GM20431 (cell line): ENCODE data around the gene MAP3K15.
"Not testable (repeated sequence)": the region's sequence is repeated elsewhere in the genome, so short reads cannot be mapped to it uniquely, and the experiment has no call there.

Experiments used
- in situ Hi-C: fragments of 300-500 bp; cut with MseI, MboI; formaldehyde crosslinking; loops from one replicate; pipeline ENCODE4 v1.15.0; 2020; ENCODE audit warnings: low sequenced_read_pairs; ENCODE audit not compliant: unreplicated experiment

The MAP3K15 gene

GRCh38 chrX:19440713-19441112 lies 74.6 kb downstream of the MAP3K15 start:
- in situ Hi-C loops, result no loop called here

DNA sequence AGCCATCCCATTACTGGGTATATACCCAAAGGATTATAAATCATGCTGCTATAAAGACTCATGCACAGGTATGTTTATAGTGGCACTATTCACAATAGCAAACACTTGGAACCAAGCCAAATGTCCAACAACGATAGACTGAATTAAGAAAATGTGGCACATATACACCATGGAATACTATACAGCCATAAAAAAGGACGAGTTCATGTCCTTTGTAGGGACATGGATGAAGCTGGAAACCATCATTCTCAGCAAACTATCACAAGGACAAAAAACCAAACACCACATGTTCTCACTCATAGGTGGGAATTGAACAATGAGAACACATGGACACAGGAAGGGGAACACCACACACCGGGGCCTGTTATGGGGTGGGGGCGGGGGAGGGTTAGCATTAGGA lies 92.6 kb downstream of the MAP3K15 start:
- in situ Hi-C loops, result not testable (repeated sequence)

GRCh38 chrX:19410259-19410658 lies 105.0 kb downstream of the MAP3K15 start:
- in situ Hi-C loops, result no loop called here

DNA sequence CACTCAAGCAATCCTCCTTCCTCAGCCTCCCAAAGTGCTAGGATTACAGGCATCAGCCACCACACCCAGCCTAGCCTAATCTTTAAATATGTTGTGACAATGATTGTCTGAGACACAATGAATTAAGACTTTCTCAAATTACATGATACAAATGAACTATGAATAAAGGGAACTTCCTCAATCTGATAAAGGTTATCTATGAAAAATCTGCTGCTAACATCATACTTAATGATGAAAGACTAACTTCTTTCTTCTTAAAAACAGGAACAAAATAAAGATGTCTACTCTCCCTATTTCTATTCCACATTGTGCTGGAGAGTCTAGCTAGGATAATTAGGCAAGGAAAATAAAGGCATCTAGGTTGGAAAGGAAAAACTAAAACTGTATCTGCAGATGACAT lies 111.6 kb downstream of the MAP3K15 start:
- in situ Hi-C loops, result no loop called here

GRCh38 chrX:19392703-19393102 lies 122.6 kb downstream of the MAP3K15 start:
- in situ Hi-C loops, result no loop called here

DNA sequence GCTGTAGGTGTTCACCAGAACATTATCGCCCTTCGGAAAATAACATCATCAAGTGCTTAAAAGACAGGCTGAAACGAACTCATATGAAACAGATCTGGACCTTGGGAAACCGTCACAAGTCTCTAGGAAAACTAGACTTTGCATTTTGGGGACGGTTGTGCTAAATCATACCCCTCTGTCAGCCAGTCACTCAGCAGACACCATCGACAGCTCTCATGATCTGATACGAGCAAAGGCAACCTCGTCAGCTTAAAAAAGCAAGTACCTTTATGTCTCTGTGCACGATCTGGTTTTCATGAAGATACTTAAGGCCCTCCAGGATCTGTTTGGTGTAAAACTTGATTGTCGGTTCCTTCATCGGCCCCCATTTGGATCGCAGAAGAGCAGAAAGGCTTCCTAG lies 123.2 kb downstream of the MAP3K15 start:
- in situ Hi-C loops, result no loop called here

DNA sequence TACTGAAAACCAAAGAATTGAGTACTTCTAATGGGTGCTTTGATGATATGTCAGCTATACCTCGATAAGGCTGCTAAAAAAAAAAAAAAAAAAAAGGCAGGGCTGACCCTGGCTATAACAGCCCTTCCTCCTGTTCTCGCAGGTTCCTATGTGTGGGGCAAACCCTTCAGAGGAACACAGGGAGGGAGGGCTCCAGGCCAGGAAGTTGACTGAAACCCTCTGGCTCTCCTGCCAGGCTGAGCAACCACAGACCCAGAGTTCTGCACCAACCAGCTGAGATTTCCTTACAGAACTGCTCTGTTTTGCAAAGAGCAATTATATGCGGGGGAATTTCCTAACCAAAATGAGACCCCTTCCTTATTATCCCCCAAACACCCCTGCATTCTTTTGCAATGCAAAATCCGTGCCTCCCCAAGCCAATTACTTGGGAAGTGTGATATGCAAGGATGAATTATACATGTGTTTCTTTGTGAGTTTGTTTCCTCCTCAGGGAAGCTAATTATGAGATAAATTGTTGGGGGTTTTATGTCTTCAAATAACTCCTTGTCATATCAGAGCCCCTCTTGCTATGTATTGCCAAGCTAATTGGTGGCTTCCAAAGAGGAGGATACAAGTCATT lies 126.0 kb downstream of the MAP3K15 start:
- in situ Hi-C loops, result no loop called here

- in situ Hi-C loops, result no loop called here
Observed at GRCh38 chrX:19388741-19389140, 126.6 kb downstream of the MAP3K15 start.

GRCh38 chrX:19388064-19388679 lies 127.1 kb downstream of the MAP3K15 start:
- in situ Hi-C loops, result no loop called here

DNA sequence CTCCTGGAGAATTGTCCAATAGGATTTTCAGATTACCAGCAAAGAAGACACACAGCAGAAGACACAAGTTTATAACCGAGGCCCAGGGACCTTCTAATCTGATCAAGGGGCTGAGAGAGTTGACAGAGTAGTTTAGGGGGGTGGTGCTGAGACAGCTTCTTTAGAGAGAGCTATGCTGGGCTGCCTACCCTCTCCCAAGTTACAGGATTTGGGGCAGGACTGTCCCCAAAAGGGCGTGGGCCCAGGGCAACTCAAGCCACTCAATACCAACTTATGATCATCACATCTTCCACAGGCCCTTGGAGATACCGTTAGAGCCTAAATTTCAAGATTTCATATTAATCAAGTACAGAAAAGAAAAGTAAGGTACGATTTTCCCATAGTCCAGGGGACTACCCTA lies 128.6 kb downstream of the MAP3K15 start:
- in situ Hi-C loops, result no loop called here

GRCh38 chrX:19382555-19383145 lies 132.7 kb downstream of the MAP3K15 start:
- in situ Hi-C loops, result no loop called here

- in situ Hi-C loops, result no loop called here
Observed at GRCh38 chrX:19381326-19381725, 134.0 kb downstream of the MAP3K15 start.

GRCh38 chrX:19377799-19378198 lies 137.5 kb downstream of the MAP3K15 start:
- in situ Hi-C loops, result no loop called here

GRCh38 chrX:19375546-19375945 lies 139.8 kb downstream of the MAP3K15 start:
- in situ Hi-C loops, result no loop called here

DNA sequence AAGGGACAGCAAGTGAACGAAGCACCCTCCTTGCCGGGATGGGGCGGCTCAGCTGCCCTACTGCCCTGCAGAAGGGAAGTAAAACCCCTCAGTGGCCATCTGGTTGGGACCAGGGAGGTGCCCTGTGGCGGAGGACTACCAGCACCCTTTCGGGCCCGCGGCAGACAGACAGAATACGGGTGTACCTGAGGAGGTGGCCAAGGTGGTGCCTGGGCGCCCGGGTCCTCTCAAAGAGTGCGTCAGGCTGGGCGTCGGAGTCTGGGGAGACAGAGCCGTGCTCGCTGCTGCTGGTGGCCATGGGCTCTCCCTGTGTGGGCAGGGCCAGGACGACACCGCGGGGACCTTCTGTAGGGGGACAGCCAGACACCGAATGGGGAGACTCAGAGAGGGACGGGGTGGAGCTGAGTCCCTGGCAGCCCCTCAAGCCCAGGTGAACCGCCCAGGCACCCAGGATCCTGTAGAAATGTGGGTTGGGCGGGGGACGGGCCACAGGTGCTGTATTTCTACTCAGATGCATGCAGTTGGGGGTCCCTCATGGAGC lies 141.9 kb downstream of the MAP3K15 start:
- in situ Hi-C loops, result loop anchor here (25.0 kb wide), 1 partner anchor 639 kb away; no protein-coding TSS in a partner anchor

DNA sequence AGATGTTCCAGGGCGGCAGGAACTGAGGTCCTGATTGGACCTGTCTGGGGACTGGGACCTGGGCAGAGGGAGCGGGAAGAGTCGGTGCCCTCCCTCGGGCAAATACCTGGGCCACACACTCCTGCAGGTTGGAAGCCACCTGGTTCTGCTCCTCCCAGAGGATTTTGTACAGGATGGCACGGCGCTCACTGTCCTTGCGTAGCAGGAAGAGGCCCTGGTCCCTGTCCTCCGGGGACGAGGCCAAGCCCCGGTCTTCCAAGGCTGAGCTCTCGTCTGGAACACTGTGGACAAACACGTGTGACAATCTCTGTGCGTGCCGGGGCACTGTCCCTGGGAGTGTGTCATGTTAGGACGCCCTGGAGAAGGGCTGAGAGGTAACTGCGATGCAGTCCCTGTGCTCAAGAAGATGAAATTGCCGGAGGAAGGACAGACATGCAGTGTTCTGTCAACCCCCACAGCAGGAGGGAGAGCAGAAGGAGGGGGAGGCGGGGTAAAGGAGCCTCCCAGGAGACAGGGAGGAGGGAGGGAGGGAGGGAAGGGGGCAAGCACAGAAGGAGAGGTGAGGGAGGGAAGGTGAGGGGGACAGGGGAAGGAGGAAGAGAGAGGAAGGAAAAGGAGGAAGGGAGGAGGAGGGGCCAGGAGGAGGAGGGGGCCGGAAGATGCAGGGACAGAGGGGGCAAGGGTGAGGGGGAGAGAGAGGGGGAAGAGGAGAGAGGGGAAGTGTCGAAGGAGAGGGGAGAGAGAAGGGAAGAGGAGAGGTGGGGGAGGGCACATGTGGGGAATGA lies 142.6 kb downstream of the MAP3K15 start:
- in situ Hi-C loops, result loop anchor here (25.0 kb wide), 1 partner anchor 640 kb away; no protein-coding TSS in a partner anchor

- in situ Hi-C loops, result loop anchor here (25.0 kb wide), 1 partner anchor 640 kb away; no protein-coding TSS in a partner anchor
Observed at GRCh38 chrX:19372170-19372546, 143.2 kb downstream of the MAP3K15 start.

- in situ Hi-C loops, result loop anchor here (25.0 kb wide), 1 partner anchor 642 kb away; no protein-coding TSS in a partner anchor
Observed at GRCh38 chrX:19370061-19370460, 145.2 kb downstream of the MAP3K15 start.

- in situ Hi-C loops, result loop anchor here (25.0 kb wide), 1 partner anchor 644 kb away; no protein-coding TSS in a partner anchor
Observed at GRCh38 chrX:19368576-19368975, 146.7 kb downstream of the MAP3K15 start.

DNA sequence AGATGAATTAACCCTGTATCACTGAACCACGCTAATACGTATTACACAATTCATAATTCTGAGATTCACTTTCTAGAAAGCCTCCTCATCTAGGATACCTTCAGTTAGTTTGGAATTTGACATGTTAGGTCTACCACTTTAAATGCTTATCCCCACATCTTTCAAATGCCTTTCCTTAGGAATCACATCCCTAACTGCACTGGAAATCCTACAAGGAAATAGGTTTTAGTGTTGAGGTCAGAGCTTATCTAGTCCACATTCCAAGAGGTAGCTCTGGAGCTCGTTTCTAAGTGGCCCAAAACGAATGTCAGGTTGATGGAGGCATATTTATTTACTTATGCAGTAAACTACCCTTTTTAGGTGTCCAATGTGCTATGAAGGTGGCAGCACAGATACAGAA lies 153.6 kb downstream of the MAP3K15 start:
- in situ Hi-C loops, result loop anchor here (25.0 kb wide), 1 partner anchor 651 kb away; no protein-coding TSS in a partner anchor
